NCI-H1105 treated with DMSO at 0.1 percent for 48 hours (cell line): ENCODE measurements around the gene PAPPA.
A peak's percentile ranks its signal among the peaks of the same experiment; 100 is the strongest.

ENCODE experiments used
- DNase-seq: peaks from one replicate; lab custom pipeline; 2025; lab: John Stamatoyannopoulos, UW

PAPPA gene

DNA sequence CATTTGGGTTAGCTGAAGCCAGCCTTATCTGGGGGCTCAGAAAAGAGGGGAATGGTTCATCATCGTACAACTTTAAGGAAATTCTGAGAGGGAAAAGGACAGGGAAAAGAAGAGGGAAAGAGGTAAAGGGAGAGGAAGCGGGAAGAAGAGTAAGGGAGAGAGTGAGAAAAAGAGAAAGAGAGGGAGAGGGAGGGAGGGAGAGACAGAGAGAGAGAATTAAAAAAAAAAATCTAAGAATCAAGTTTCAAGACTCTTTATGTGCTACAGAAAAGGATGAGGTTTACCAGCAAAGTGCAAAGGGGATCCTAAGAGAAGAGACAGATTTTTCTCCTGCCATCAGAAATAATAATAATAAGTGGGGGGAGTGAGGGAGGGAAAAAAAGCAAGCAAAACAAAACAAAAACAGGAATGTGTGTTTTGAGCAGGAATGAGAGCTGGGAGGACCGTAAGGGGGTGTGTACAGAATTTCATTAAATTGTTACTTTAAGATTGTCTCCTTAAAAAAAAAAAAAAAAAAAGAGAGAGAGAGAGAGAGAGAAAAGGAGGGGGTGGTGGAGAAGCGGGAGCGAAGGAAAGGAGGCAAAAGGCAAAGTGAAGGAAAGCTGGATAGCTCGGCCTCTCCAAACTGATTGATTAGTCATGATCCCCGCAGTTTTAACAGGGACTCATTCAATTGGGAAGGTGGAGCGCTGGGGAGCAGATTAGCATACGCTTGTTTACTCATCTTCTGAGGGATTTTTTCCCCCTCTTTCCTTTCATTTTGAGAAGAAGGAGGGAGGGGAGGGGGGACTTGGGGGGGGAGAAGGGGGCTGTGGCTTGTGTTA, 438 bp upstream of the PAPPA start:
- DNase-seq: peak; percentile 3

DNA sequence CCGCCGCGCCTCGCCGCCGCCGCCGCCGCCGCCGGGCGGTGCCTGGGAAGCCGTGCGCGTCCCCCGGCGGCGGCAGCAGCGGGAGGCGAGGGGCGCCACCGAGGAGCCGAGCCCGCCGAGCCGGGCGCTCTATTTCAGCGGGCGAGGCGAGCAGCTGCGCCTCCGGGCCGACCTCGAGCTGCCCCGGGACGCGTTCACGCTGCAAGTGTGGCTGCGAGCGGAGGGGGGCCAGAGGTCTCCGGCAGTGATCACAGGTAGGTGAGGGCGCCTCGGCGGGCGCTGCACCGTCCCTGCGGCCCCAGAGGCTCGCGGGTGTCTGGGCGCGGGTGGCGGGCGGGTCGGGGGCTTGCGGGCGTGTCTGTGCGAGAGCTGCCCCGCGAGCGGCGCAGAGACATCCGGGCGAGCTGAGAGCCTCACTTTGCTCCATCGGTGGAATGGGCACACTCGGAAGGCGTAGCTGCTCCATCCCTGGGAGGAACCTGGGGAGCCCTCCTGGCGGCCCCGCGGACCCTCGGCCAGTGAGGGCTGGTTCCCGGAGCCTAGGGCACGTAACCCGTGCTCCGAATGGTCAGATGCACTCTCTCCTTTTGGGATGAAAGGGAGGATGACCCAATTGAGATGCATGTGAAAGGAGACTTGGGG, 864 bp downstream of the PAPPA start:
- DNase-seq: peak; percentile 10

DNA sequence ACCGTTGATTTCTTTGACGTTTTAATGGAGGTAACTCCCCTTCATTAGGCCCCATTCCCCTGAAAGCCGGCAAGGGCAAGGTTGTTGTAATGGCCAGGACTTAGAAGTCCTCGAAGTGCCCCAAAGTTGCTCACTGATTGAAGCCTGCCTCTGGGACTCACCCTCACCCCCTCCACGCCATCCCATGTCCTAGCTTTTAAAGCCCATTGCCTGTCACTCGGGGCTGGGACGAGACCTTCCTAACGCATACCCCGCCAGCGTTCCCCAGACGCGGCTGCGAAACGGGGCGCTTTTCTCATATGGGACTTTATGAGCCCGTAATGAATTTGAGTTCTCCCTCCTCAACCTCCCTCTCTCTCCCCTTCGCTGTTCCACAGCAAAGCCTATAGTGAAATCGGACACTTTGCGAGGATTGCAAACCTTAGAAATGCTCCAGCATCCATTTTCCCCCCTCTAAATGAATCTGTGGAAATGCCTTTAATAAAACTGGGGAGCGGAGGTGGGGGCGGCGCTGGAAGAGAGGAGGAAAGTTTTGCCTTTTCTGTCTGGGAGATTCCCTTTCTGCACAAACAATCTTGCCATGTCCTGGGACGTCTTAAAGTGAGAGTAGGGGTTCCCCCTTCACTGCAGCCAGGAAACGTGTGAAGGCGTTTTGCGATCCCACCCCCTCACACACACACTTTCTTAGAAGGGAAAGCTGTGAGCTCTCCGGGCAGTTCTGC, 1.5 kb downstream of the PAPPA start:
- no peak for DNase-seq

DNA sequence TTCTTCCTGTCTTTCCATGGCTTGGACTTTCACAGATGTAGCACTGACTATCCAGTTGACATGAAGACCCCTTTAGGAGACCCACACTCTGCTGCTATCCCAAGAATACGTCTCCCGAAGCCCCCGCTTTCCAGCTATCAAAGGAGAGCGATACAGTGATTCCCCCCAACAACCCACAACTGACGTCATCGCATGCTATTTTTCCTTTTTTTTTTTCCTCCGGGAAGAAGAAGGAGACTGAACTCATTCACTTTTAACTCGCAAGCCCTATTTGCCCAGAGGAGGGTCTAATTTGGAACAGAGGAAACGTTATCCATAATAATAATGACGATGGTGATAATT, 2.1 kb downstream of the PAPPA start:
- peak; percentile 11 for DNase-seq

DNA sequence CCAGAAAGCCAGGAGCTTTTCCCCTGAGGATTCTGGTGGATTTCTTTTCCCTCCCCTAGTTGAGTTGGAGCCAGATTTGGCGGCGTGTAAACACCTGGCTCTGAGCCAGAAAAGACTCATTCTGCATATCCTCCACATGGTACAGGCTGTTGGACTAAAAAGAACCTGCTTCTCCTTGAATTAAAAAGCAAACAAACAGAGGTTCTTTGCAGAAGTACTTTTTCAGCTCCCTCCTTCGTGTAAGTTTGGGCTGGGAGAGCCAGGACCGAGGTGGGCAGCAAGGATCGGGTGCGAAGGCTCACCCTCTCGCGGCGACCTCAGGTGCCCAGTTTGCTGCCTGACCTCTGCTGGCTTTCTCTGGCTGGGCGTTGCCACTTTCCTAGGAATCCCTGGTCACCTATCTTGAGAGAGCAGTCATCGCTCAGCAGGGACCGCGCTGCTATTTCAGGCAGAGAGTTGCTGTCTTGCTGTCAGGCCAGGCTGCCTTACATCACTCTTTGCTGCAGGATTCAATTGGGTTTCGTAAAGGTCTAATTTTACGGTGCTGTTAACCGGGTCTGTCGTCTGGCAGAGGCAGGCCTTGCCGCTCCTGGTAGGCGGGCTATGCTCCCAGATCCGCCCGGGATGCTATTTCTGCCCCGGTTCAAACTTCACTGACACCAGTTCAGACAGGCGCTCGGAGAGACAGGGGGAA, 3.2 kb downstream of the PAPPA start:
- DNase-seq: peak; percentile 91

DNA sequence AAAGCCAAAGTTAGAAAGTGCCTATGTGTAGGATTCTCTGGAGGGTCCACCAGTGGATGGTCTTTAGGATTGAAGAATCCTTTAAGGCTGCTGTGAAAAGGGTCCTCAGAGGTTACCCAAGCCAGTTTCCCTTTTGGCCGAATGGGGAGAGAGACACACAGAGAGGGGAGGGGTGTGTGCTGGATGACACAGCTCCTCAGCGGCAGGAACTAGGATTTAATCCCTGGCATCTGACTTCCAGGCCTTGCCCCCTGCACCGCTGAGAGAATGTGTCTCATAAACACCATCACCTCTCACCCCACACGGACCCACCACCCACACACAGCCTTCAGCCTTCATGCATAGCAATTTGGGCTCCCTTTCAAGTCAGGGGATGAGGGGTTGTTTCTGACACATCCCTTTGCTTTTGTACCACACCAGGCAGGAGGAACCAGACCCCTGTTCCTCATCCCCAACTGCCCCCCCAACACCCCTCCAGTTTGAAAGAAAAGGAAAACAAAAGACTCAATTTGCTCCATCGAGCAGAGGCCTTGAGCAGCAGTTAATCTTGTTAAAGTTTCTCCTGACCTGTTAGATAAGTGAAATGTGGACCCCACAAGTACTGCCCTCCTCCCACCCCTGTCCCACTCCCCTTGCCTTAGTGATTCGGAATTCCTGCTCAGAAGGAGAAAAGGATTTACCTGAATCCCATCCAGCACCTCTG, 4.0 kb downstream of the PAPPA start:
- no peak for DNase-seq

DNA sequence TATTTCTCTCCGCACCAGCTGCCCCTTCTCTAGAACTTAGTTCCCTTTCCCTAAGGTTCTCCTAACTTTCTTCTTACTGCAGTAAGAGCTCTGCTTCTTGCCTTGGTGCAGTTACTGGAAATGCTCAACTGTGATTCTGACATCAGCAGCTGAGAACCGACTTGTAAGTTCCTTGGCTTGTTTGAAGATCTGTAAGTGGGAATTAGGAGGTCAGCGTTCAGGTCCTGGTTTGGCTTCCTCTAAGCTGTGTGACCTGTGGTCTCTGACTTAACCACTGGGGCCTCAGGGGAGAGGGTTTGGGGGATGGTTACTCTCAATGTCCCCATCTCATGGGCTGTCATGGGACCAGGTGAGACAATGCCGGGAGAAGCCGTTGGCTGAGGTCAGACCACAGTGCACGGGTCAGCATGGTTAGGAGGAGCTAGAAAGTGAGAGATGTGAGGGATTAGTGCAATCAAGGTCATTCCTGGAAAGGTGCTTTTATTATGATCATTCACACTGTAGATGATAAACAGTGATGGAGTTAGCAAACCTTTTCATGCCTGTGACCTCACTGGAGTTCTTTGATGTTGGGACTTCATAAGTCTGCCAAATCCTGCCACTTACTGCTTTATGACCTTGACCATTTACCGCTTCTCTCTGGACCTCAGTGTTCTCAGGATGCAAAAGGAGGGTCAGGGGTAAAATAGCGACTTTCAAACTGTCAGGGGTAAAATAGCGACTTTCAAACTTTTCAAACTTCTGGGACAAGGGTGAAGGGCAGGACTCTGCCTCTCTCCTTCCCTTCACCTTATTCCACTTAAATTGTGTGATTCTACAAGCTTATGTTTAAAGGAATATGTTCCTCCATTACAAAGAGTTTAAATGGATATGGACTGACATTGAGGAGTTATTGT, 7.3 kb downstream of the PAPPA start:
- DNase-seq: no peak

DNA sequence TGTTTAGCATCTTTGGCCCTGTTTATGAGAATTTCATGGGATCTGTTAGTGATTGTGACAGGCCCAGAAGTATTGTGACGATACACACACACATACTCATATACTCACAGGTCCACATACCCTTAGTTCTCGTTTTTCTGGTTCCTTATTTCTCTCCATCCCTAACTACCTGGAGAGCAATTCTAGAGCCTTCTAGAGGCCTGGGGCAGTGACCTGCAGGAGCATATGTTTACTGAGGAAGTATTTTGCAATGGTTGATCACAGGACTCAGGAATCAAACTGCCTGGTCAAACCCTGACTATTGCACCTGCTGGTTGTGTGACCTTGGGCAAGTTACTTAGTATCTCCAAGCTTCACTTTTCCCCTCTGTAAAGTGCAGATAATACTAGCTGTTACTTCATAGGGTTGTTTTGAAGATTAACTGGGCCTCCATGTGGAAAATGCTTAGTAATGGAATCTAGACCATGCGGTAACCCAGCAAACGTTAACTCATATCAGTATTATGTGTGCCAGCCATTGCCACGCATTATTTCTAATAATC, 8.7 kb downstream of the PAPPA start:
- DNase-seq: no peak

DNA sequence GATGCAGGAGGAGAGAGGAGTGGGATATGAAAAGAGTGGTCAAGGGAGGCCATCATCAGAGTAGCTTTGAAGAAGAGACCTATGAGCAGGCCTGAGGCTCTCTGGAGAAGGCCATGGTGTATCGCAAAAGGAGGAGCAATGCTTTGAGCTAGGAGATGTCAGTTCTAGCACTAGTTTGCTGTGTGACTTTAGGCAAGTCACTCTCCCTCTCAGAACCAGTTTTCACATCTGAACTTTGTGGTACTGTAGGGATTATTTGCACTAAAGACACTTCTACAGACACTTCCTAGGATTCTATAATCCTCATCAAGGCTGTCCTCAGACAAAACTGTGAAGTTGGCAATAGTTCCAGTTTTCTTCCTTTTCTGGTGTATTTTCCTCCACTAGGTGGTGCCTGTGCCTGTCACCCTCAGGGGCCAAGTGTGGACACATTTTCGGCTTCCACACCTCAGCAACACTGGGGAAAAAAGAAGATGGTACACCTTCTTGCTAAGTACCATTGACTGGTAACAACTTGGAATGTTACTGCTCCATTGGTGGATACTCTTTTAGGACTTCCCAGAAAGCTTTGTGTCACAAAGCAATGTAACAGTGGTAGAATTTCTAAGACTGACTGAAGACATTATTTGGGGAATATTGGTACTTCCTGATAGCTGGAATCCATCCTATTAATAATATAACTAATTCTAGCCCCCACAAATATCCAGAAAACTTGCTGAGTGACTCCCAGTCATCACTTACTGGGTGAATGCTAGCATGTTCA, 9.9 kb downstream of the PAPPA start:
- DNase-seq: no peak

DNA sequence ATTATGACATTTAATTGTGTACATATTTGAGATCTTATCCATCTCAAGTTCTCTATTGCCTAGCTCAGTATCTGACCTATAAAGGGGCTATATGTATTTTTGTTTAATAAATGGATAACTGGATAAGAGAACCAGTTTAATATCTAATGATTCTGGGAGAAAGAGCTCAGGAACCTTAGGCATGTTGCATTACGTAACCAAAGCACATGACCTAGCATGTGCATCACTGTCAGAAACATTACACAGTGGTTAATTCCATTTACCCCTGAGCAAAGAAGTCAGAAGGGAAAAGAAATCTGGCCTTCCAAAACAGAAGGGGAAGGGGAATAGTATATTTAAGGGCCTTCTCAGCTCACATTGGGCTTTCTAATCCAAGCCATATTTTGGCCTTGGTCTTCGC, 12.3 kb downstream of the PAPPA start:
- DNase-seq: no peak

DNA sequence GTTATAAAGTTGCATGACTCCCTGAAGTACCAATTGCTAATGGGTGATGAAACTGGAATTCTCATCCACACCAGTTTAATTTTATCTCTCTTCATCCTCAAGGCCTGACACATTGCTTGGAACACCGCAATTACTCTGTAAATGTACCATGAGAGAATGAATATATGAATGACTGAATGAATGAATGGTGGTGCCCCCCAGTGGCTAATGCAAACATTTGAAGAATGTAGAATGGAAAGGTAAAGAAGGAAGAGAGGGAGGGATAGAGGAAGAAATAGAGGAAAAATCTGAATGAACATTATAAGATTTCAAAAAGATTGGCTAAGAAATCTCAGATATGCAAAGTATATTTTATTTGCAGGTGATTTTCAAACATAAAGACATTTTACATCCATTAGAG, 13.1 kb downstream of the PAPPA start:
- no peak for DNase-seq

DNA sequence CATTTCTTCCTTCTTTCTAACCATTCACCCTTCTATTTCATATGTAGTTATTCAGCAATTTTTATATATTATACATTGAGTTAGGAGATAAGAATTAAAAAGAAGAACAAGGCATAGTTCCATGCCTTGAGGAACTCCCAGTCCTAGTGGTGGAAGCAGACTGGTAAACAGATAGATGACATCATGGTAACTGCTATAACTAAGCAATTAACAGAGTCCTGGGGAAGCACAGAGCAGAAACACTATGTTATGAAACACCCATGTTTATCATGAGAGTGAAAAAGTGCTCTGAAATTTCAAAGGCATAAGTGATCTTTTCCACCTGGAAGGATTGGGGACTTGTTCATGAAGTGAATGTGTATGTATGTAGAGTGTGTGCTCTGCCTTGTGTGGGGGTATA, 14.6 kb downstream of the PAPPA start:
- no peak for DNase-seq

DNA sequence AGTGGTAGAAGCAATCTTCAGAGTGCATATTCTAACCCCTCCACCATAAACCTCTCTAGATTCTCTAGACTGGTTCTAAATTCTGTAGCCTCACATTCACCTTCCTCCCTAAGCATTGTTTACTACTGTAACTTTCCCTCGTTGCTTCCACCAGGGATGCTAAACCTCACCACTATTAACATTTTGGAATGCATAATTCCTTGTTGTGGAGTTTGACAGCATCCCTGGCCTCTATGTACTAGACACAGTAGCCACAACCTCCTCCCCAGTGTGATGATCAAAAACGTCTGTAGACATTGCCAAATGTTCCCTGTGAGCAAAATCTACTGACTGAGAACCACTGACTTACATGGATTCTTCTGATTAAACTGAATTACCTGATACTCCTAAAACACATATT, 18.6 kb downstream of the PAPPA start:
- no peak for DNase-seq

DNA sequence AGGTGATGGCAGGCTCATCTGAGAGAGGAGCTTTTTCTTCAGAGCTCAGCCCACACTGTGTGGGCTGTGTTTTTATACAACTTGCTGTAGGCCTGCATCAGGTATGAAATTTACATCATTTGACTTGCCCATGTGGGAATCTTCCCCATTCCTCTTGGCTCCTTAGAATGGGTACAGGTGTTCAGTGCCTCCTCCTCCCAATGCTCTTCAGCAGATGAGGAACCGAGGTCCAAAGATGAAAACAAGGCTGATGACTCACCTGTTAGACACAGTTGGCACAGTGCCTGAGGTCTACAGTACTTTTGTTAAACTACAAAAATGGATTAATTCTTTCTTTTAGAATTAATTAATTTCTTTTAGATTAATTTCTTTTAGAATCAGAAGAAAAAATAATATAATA, 20.8 kb downstream of the PAPPA start:
- DNase-seq: no peak

DNA sequence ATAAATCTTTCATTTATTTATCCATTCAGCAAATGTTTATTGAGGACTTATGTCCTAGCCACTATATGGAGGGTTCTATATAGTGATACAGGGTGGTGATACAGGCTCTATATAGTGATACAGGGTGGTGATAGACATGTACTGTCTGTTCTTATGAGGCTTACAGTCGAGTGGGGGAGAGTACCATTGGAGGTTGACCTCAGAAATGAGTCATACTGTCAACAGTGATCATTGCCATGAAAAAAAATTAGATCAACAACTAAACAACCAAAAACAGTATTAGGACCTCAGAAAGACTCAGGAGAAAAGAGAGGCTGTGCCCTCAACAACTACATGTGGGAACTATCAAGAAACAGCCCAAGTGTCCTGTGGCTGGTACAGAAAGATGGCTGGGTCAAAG, 22.0 kb downstream of the PAPPA start:
- no peak for DNase-seq

DNA sequence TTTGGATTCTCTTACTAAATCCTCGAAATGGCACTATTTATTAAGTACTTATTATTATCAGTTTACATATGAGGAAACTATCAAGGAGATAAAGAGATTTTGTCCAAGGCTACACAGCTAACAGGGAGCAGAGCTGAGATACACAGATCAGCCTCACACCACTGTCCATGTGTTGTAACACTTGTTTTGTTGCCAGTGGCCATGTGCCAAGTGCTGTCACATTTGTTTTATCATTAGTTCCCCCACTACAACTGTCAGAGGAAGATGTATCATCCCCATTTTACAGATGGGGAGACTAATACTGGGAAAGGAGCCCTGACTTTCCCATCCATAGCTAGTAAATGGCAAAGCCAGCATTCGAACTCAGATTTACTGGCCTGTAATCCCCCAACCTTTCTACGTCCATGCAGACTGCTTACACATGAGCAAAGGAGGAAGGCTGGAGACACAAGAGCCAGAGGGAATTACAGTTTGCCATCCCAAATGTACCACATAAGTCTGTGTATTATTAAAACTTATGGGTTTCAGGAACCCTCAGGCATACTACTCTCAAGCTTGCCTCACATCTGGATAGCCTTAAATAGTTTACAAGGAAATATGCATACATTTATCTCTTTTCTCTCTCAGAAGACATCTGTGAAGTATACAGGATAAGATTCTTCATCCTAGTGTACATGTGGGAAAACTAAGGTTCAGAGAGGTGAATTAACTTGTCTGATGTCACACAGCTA, 25.1 kb downstream of the PAPPA start:
- DNase-seq: no peak

DNA sequence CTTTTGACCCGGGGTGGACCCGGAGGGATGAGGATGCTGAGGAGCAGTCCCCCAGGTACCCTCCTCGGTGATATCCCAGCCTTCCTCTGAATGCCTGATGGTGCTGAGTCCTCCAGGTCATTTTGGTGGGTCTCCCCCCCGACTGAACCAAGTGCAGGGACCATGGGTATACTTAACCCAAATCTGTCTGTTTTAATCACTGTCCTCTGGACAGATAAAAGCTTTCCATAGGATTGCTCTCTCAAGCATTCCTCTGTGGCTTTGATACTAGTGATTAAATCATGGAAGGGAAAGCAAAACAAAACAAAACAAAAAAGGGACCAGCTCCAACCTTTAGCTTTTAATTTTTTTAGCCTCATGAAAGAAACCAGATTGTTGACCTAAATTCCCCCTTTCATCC, 26.0 kb downstream of the PAPPA start:
- no peak for DNase-seq

DNA sequence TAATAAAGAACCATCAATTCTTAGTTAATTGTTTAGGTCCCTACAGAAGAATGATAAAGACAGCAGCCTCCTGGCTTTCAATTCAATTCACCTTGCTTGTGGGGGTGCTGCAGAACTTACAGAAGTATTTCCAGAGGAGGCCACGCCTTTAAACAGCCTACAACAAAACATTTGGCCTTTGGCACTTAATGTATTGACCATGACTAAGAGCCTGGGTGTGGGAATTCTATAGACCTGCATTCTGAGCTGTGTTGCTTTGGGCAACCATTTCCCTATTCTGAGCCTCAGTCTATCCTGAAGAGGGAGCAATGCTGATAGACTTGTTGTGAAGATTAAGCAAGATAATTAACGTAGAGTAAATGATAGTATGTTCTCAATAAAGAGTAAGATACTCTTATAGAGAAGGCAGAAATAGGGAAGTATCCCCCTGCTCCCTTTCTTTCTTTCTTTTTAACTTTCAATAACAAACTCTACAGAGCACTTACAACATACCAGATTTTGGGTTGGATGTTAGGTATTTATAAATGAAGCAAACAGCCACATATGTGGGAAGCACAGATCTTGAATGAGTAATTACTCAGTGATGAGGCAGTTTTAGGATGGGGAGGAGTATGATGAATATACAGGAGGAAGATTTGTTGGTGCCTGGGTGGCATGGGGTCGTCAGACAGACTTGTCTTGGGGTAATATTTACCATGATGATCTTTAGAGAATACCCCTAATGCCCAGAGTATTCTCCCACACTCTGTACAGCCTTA, 28.4 kb downstream of the PAPPA start:
- DNase-seq: no peak
